HG03575 (cell line): ENCODE data around the gene PER2.
A peak's percentile ranks its signal among the peaks of the same experiment; 100 is the strongest.

Experiments
- ATAC-seq: cut with Tn5 transposase; IDR thresholded peaks from one replicate; pipeline ENCODE4 v1.9.1; 2021; ENCODE audit not compliant: unreplicated experiment, insufficient number of reproducible peaks, low FRiP score; ENCODE audit errors: extremely low read depth

Gene PER2

GRCh38 chr2:238290715-238291549 is 2.5 kb upstream of the PER2 start:
- ATAC-seq, result no peak

- no peak for ATAC-seq
Measured at GRCh38 chr2:238290091-238290509, 1.7 kb upstream of the PER2 start.

- no peak for ATAC-seq
Measured at GRCh38 chr2:238289574-238289973, 1.2 kb upstream of the PER2 start.

GRCh38 chr2:238288650-238289573 is 502 bp upstream of the PER2 start:
- ATAC-seq, result peak; percentile 51

GRCh38 chr2:238286987-238287736 is 1.2 kb downstream of the PER2 start:
- no peak for ATAC-seq

GRCh38 chr2:238286551-238286950 is 1.9 kb downstream of the PER2 start:
- ATAC-seq, result no peak

GRCh38 chr2:238286095-238286494 is 2.3 kb downstream of the PER2 start:
- ATAC-seq, result no peak

- no peak for ATAC-seq
Measured at GRCh38 chr2:238285653-238286082, 2.7 kb downstream of the PER2 start.

GRCh38 chr2:238284802-238285515 is 3.5 kb downstream of the PER2 start:
- ATAC-seq, result no peak

- no peak for ATAC-seq
Measured at GRCh38 chr2:238282861-238283738, 5.3 kb downstream of the PER2 start.

- no peak for ATAC-seq
Measured at GRCh38 chr2:238281826-238282480, 6.5 kb downstream of the PER2 start.

GRCh38 chr2:238280083-238280825 is 8.2 kb downstream of the PER2 start:
- ATAC-seq, result no peak

- no peak for ATAC-seq
Measured at GRCh38 chr2:238279324-238279682, 9.1 kb downstream of the PER2 start.

GRCh38 chr2:238278626-238279323 is 9.6 kb downstream of the PER2 start:
- no peak for ATAC-seq

- no peak for ATAC-seq
Measured at GRCh38 chr2:238277695-238278094, 10.7 kb downstream of the PER2 start.

GRCh38 chr2:238274152-238274865 is 14.1 kb downstream of the PER2 start:
- no peak for ATAC-seq
